PC-9 (cell line): ENCODE results near the gene USF2.

ENCODE experiments used
- CTCF ChIP-seq: fragments of 200-600 bp; sonication (generic); conservative IDR thresholded peaks from 2 replicates; pipeline ENCODE4 v1.6.1; 2017; ENCODE audit warnings: mixed run types, antibody characterized with exemption, mild to moderate bottlenecking, moderate library complexity
- EZH2 ChIP-seq: fragments of 200-600 bp; sonication (generic); IDR thresholded peaks from 2 replicates; pipeline ENCODE4 v1.8.0; 2017; ENCODE audit warnings: antibody characterized with exemption, low read depth

- TF ChIP-seq CTCF = no peak
- TF ChIP-seq EZH2 = no peak
Measured at GRCh38 chr19:35254341-35255297, 14.1 kb upstream of the USF2 start.
